MM.1S (cell line): ENCODE results near the gene WFDC1.

Source experiments
- DNase-seq: peaks from one replicate; pipeline ENCODE4 v3.0.0-alpha.2; 2015
- H2AFZ ChIP-seq: fragments of 300-600 bp; sonication (generic); 2 replicates; pipeline ENCODE4 v1.6.0; 2016; ENCODE audit warnings: antibody characterized with exemption, low read length
- H3F3A ChIP-seq: fragments of 300-600 bp; sonication (generic); 2 replicates; pipeline ENCODE4 v1.6.1; 2016; ENCODE audit warnings: mild to moderate bottlenecking, antibody characterized with exemption, low read length, moderate library complexity, mixed read lengths; ENCODE audit not compliant: insufficient read depth
- H3K27ac ChIP-seq: fragments of 300-600 bp; sonication (generic); 2 replicates; pipeline ENCODE4 v1.5.1; 2016; ENCODE audit warnings: mild to moderate bottlenecking, low read length
- H3K27me3 ChIP-seq: fragments of 300-600 bp; sonication (generic); replicated peaks from 2 replicates; pipeline ENCODE4 v1.6.0; 2016; ENCODE audit warnings: low read length; ENCODE audit not compliant: insufficient read depth
- H3K36me3 ChIP-seq: fragments of 300-600 bp; sonication (generic); replicated peaks from 2 replicates; pipeline ENCODE4 v1.6.1; 2016; ENCODE audit warnings: mild to moderate bottlenecking, low read length, mixed read lengths; ENCODE audit not compliant: insufficient read depth
- H3K4me1 ChIP-seq: fragments of 300-600 bp; sonication (generic); 2 replicates; pipeline ENCODE4 v1.6.1; 2016; ENCODE audit warnings: low read length, mixed read lengths
- H3K4me2 ChIP-seq: fragments of 300-600 bp; sonication (generic); 2 replicates; pipeline ENCODE4 v1.6.0; 2016; ENCODE audit warnings: low read depth, low read length
- H3K4me3 ChIP-seq: fragments of 300-600 bp; sonication (generic); 2 replicates; pipeline ENCODE4 v1.5.1; 2016; ENCODE audit warnings: low read length, mixed read lengths
- H3K79me2 ChIP-seq: fragments of 300-600 bp; sonication (generic); 2 replicates; pipeline ENCODE4 v1.6.1; 2016; ENCODE audit warnings: mixed run types, low read length, mixed read lengths
- H3K9ac ChIP-seq: fragments of 300-600 bp; sonication (generic); 2 replicates; pipeline ENCODE4 v1.6.1; 2016; ENCODE audit warnings: low read length, mixed read lengths
- H3K9me2 ChIP-seq: fragments of 300-600 bp; sonication (generic); replicated peaks from 2 replicates; pipeline ENCODE4 v1.6.1; 2016; ENCODE audit warnings: mild to moderate bottlenecking, low read length, mixed read lengths; ENCODE audit not compliant: insufficient read depth
- H3K9me3 ChIP-seq: fragments of 300-600 bp; sonication (generic); replicated peaks from 2 replicates; pipeline ENCODE4 v1.6.1; 2016; ENCODE audit warnings: mild to moderate bottlenecking, low read length, mixed read lengths; ENCODE audit not compliant: insufficient read depth
- H4K20me1 ChIP-seq: fragments of 300-600 bp; sonication (generic); 2 replicates; pipeline ENCODE4 v1.6.1; 2016; ENCODE audit warnings: mild to moderate bottlenecking, low read length, moderate library complexity, mixed read lengths; ENCODE audit not compliant: insufficient read depth
- EZH2 ChIP-seq: fragments of 300-600 bp; sonication (generic); optimal IDR thresholded peaks from 2 replicates; pipeline ENCODE3; 2017; ENCODE audit warnings: low read depth, mild to moderate bottlenecking, antibody characterized with exemption, low read length, mixed read lengths
- EZH2phosphoT487 ChIP-seq: fragments of 300-600 bp; sonication (generic); IDR thresholded peaks from 2 replicates; pipeline ENCODE4 v1.6.1; 2018; ENCODE audit warnings: antibody characterized with exemption, low read length
- TF ChIP-seq, protein P1 (sequence below): fragments of 300-600 bp; sonication (generic); IDR thresholded peaks from 2 replicates; pipeline ENCODE4 v1.5.1; 2016; ENCODE audit warnings: antibody characterized with exemption, low read length, mixed read lengths

The WFDC1 gene

DNA sequence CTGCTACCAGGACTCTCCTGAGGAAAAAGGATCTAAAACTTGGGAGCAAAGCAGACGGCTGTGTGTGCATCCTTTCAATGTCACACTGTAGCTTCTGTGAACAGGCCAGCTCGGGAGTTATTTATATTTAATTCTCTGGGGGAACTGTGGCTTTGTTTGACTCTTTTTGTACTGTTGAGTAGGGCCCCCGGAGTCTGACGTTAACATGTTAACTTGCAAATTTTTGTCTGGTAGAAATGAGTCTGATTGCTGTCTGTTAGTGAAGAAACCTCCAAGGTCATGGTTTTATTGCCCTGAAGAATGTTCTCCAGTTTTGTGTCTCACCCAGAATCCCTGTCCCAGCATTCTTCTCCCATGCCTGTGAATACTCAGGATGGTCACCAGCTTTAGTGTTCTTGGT lies 40.6 kb upstream of the WFDC1 start:
- Histone ChIP-seq H2AFZ (no peak overlapping the region), H3K9me2 (no peaks in the 10 kb centered on the region), H3K4me1 (no peaks in the 10 kb centered on the region), H4K20me1 (no peaks in the 10 kb centered on the region), H3K79me2 (no peaks in the 10 kb centered on the region), H3F3A (no peaks in the 10 kb centered on the region), H3K9me3 (no peaks in the 10 kb centered on the region), H3K9ac (no peak overlapping the region), H3K4me3 (no peak overlapping the region), H3K27me3 (peaks cover 25% of the 10 kb centered on the region), H3K4me2 (no peak overlapping the region), H3K27ac (no peak overlapping the region), H3K36me3 (no peaks in the 10 kb centered on the region)
- no peak for TF ChIP-seq EZH2phosphoT487
- TF ChIP-seq EZH2: no peak
- TF ChIP-seq, protein P1, sequence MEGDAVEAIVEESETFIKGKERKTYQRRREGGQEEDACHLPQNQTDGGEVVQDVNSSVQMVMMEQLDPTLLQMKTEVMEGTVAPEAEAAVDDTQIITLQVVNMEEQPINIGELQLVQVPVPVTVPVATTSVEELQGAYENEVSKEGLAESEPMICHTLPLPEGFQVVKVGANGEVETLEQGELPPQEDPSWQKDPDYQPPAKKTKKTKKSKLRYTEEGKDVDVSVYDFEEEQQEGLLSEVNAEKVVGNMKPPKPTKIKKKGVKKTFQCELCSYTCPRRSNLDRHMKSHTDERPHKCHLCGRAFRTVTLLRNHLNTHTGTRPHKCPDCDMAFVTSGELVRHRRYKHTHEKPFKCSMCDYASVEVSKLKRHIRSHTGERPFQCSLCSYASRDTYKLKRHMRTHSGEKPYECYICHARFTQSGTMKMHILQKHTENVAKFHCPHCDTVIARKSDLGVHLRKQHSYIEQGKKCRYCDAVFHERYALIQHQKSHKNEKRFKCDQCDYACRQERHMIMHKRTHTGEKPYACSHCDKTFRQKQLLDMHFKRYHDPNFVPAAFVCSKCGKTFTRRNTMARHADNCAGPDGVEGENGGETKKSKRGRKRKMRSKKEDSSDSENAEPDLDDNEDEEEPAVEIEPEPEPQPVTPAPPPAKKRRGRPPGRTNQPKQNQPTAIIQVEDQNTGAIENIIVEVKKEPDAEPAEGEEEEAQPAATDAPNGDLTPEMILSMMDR: no peak
- no peak for DNase-seq

DNA sequence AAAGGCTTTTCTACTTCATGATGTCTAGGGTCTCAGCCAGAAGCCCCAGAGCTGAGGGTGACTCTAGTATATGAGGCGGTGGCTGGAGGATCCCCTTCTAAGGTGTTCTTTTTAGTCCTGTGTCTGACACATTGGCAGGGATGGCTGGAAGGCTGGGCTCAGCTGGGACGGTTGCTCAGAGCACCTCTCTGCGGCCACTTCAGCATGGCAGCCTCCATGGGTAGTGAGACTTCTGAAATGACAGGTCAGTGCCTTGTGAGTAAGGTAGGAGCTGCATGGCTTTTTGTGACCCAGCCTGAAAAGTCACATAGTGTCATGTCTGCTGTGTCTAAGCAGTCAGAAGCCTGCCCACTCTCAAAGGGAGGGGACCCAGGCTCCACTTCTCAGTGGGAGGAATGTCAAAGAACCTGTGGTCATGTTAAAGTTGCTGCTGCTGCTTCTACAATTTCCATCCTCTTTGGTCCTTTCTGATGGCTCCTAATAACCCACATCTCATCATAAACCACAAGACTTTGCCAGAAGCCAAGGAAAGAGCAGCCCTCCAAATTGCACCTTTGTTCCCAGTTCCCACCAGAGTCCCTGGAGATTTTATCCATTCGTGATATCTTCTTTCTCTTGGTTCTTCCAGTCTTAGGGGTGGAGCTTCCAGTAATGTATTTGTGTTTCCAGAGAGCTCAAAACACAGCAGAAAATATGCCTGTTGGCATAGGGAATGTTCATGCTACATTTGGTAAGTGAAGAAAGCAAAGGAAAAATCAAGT lies 39.4 kb upstream of the WFDC1 start:
- Histone ChIP-seq H3K9me3 (no peaks in the 10 kb centered on the region), H3K27ac (no peak overlapping the region), H3K9me2 (no peaks in the 10 kb centered on the region), H3K27me3 (peaks cover 23% of the 10 kb centered on the region), H3K9ac (no peak overlapping the region), H4K20me1 (no peaks in the 10 kb centered on the region), H3K79me2 (no peaks in the 10 kb centered on the region), H3F3A (no peaks in the 10 kb centered on the region), H3K36me3 (no peaks in the 10 kb centered on the region), H2AFZ (no peak overlapping the region), H3K4me2 (no peak overlapping the region), H3K4me1 (no peaks in the 10 kb centered on the region), H3K4me3 (no peak overlapping the region)
- TF ChIP-seq, protein P1: no peak
- TF ChIP-seq EZH2 (no peak), EZH2phosphoT487 (no peak)
- DNase-seq: no peak

DNA sequence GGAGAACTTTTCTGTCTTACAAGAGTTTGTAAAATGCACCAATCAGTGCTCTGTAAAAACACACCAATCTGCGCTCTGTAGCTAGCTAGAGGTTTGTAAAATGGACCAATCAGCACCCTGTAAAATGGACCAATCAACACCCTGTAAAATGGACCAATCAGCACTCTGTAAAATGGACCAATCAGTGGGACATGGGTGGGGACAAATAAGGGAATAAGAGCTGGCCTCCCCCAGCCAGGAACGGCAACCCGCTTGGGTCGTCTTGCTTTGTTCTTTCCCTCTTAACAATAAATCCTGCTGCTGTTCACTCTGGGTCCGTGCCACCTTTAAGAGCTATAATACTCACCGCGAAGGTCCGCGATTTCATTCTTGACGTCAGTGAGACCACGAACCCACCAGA lies 36.4 kb upstream of the WFDC1 start:
- Histone ChIP-seq H3K4me2 (no peak overlapping the region), H3K27me3 (peaks cover 25% of the 10 kb centered on the region), H2AFZ (no peak overlapping the region), H3K9me2 (no peaks in the 10 kb centered on the region), H3K4me3 (no peak overlapping the region), H3K9me3 (no peaks in the 10 kb centered on the region), H3K36me3 (no peaks in the 10 kb centered on the region), H3K4me1 (no peaks in the 10 kb centered on the region), H4K20me1 (no peaks in the 10 kb centered on the region), H3K9ac (no peak overlapping the region), H3K27ac (no peak overlapping the region), H3F3A (no peaks in the 10 kb centered on the region), H3K79me2 (no peaks in the 10 kb centered on the region)
- TF ChIP-seq, protein P1: no peak
- TF ChIP-seq EZH2 (no peak), EZH2phosphoT487 (no peak)
- DNase-seq: no peak
